WTC11 (cell line): ENCODE results near the gene ZBTB44.

Experiments used
- CTCF ChIP-seq: fragments of 200-600 bp; IDR thresholded peaks from 2 replicates; pipeline ENCODE4 v1.8.0; 2022; ENCODE audit warnings: antibody characterized with exemption
- TEAD1 ChIP-seq: sonication (generic); formaldehyde crosslinking; IDR thresholded peaks from 2 replicates; pipeline ENCODE4 v1.8.0; 2022; ENCODE audit warnings: mild to moderate bottlenecking, missing genetic modification reagents

GRCh38 chr11:130249371-130249770 lies 65.3 kb downstream of the ZBTB44 start:
- TF ChIP-seq CTCF, result no peak
- no peak for TF ChIP-seq TEAD1 (CRISPR knock-in tag)
